H9 (cell line): ENCODE data around the gene CLEC11A. TPM values are rescaled to one million over a fixed set of nuclear protein-coding genes. Genes with fewer than 3 reads are reported as not detected.

ENCODE experiments used
- DNase-seq: peaks from one replicate; pipeline ENCODE4 v3.0.0-alpha.2; 2017
- H2AFZ ChIP-seq: one replicate; pipeline ENCODE4 v1.6.1; 2013; ENCODE audit warnings: mild to moderate bottlenecking, low read length, control low read depth, moderate library complexity
- H2AK5ac ChIP-seq: 2 replicates; pipeline ENCODE4 v1.6.1; 2013; ENCODE audit warnings: low read length, control low read depth, mixed read lengths; ENCODE audit not compliant: insufficient read length
- H2BK120ac ChIP-seq: one replicate; pipeline ENCODE4 v1.6.1; 2013; ENCODE audit warnings: low read depth, mild to moderate bottlenecking, low read length, control low read depth, inconsistent platforms; ENCODE audit not compliant: poor library complexity, severe bottlenecking
- H2BK12ac ChIP-seq: 2 replicates; pipeline ENCODE4 v1.6.1; 2013; ENCODE audit warnings: low read length, control low read depth, mixed read lengths, low read depth; ENCODE audit not compliant: insufficient read length
- H2BK15ac ChIP-seq: 2 replicates; pipeline ENCODE4 v1.6.1; 2013; ENCODE audit warnings: low read depth, low read length, control low read depth
- H2BK20ac ChIP-seq: one replicate; pipeline ENCODE4 v1.6.1; 2013; ENCODE audit warnings: low read depth, mild to moderate bottlenecking, low read length, control low read depth, inconsistent platforms; ENCODE audit not compliant: poor library complexity, severe bottlenecking
- H2BK5ac ChIP-seq: 2 replicates; pipeline ENCODE4 v1.6.1; 2013; ENCODE audit warnings: low read length, control low read depth, mixed read lengths; ENCODE audit not compliant: insufficient read length
- H3K14ac ChIP-seq: 2 replicates; pipeline ENCODE4 v1.6.1; 2013; ENCODE audit warnings: low read length, control low read depth; ENCODE audit not compliant: insufficient read depth
- H3K18ac ChIP-seq: 2 replicates; pipeline ENCODE4 v1.6.1; 2013; ENCODE audit warnings: low read depth, mild to moderate bottlenecking, mixed read lengths, low read length, control low read depth; ENCODE audit not compliant: insufficient read length
- H3K23ac ChIP-seq: 2 replicates; pipeline ENCODE4 v1.6.1; 2013; ENCODE audit warnings: low read length, control low read depth, mixed read lengths, low read depth; ENCODE audit not compliant: insufficient read length
- H3K23me2 ChIP-seq: 2 replicates; pipeline ENCODE4 v1.6.1; 2013; ENCODE audit warnings: low read depth, mild to moderate bottlenecking, mixed read lengths, low read length, control low read depth; ENCODE audit not compliant: insufficient read length, poor library complexity, severe bottlenecking
- H3K27ac ChIP-seq: 2 replicates; pipeline ENCODE4 v1.5.1; 2013; ENCODE audit warnings: low read length, control low read depth, mixed read lengths, low read depth; ENCODE audit not compliant: insufficient read length
- H3K27me3 ChIP-seq: 2 replicates; pipeline ENCODE4 v1.6.1; 2013; ENCODE audit warnings: low read length, control low read depth, inconsistent platforms; ENCODE audit not compliant: insufficient read depth
- H3K4ac ChIP-seq: 2 replicates; pipeline ENCODE4 v1.6.1; 2013; ENCODE audit warnings: low read depth, mild to moderate bottlenecking, control low read depth, inconsistent platforms, low read length, moderate library complexity
- H3K4me1 ChIP-seq: 2 replicates; pipeline ENCODE4 v1.6.1; 2013; ENCODE audit warnings: low read length, control low read depth, inconsistent platforms; ENCODE audit not compliant: insufficient read depth
- H3K4me2 ChIP-seq: 2 replicates; pipeline ENCODE4 v1.6.1; 2013; ENCODE audit warnings: low read length, control low read depth, mixed read lengths; ENCODE audit not compliant: insufficient read length, insufficient read depth
- H3K56ac ChIP-seq: 2 replicates; pipeline ENCODE4 v1.6.1; 2013; ENCODE audit warnings: low read depth, mild to moderate bottlenecking, mixed read lengths, low read length, control low read depth; ENCODE audit not compliant: insufficient read length
- H3K79me1 ChIP-seq: 2 replicates; pipeline ENCODE4 v1.6.1; 2013; ENCODE audit warnings: low read depth, mild to moderate bottlenecking, moderate library complexity, low read length, control low read depth, inconsistent platforms; ENCODE audit not compliant: insufficient read depth, poor library complexity, severe bottlenecking
- H3K79me2 ChIP-seq: 2 replicates; pipeline ENCODE4 v1.6.1; 2013; ENCODE audit warnings: low read length, control low read depth, inconsistent platforms; ENCODE audit not compliant: insufficient read depth
- H3K9ac ChIP-seq: 2 replicates; pipeline ENCODE4 v1.6.1; 2013; ENCODE audit warnings: low read length, control low read depth, mixed read lengths; ENCODE audit not compliant: insufficient read length; ENCODE audit errors: extremely low read depth
- H3K9me3 ChIP-seq: one replicate; pipeline ENCODE4 v1.6.1; 2013; ENCODE audit warnings: low read depth, low read length, inconsistent platforms; ENCODE audit not compliant: control insufficient read depth
- H3T11ph ChIP-seq: one replicate; pipeline ENCODE4 v1.6.1; 2013; ENCODE audit warnings: mild to moderate bottlenecking, low read length, control low read depth, inconsistent platforms
- H4K20me1 ChIP-seq: one replicate; pipeline ENCODE4 v1.6.1; 2013; ENCODE audit not compliant: control insufficient read depth, insufficient read length, insufficient read depth
- H4K5ac ChIP-seq: 2 replicates; pipeline ENCODE4 v1.6.1; 2013; ENCODE audit warnings: low read depth, mild to moderate bottlenecking, mixed read lengths, low read length, control low read depth; ENCODE audit not compliant: insufficient read length
- H4K8ac ChIP-seq: replicated peaks from 2 replicates; pipeline ENCODE4 v1.6.1; 2013; ENCODE audit warnings: low read length, control low read depth, mixed read lengths, low read depth; ENCODE audit not compliant: insufficient read length
- H4K91ac ChIP-seq: 2 replicates; pipeline ENCODE4 v1.6.1; 2013; ENCODE audit warnings: low read depth, mild to moderate bottlenecking, moderate library complexity, mixed read lengths, low read length, control low read depth; ENCODE audit not compliant: insufficient read length
- H3K27ac Mint-ChIP-seq, 3 experiments: 2 replicates in 2 of 3; 3 replicates in 1 of 3; pipeline ENCODE4 v1.8.0; 2020 to 2021; ENCODE audit warnings: mixed read lengths in 3 of 3, mild to moderate bottlenecking in 1 of 3, moderate library complexity in 1 of 3
- H3K27me3 Mint-ChIP-seq: 2 replicates; pipeline ENCODE4 v1.8.0; 2021; ENCODE audit warnings: low read depth, mild to moderate bottlenecking, moderate library complexity, mixed read lengths
- H3K36me3 Mint-ChIP-seq, 3 experiments: 2 replicates in 2 of 3; 3 replicates in 1 of 3; pipeline ENCODE4 v1.8.0; 2020 to 2021; ENCODE audit warnings: low read depth in 3 of 3, mixed read lengths in 3 of 3; ENCODE audit not compliant: insufficient read depth in 1 of 3
- H3K4me1 Mint-ChIP-seq, 2 experiments: 2 replicates each; pipeline ENCODE4 v1.8.0; 2020; ENCODE audit warnings: mixed read lengths in 2 of 2
- H3K4me3 Mint-ChIP-seq, 2 experiments: 2 replicates in 1 of 2; 3 replicates in 1 of 2; pipeline ENCODE4 v1.8.0; 2020 to 2021; ENCODE audit warnings: mild to moderate bottlenecking in 2 of 2, mixed read lengths in 2 of 2, moderate library complexity in 1 of 2
- H3K9me3 Mint-ChIP-seq, 2 experiments: 2 replicates in 1 of 2; 3 replicates in 1 of 2; pipeline ENCODE4 v1.8.0; 2020; ENCODE audit warnings: mild to moderate bottlenecking in 2 of 2, mixed read lengths in 2 of 2, moderate library complexity in 1 of 2
- CTCF ChIP-seq: fragments of 200-600 bp; sonication (generic); conservative IDR thresholded peaks from 3 replicates; pipeline ENCODE4 v1.8.0; 2021; ENCODE audit warnings: antibody characterized with exemption, mild to moderate bottlenecking
- WGBS: extraction: QIAGEN DNeasy Blood & Tissue Kit; methylation state at CpG from one replicate; pipeline ENCODE4 v1.1.7; 2013; ENCODE audit warnings: missing lambda C conversion rate, low lambda C conversion rate, mixed read lengths; ENCODE audit not compliant: insufficient read length; ENCODE audit errors: extremely low coverage; 5-methylcytosine and 5-hydroxymethylcytosine counted together
- total RNA-seq: library from RNA; stranded (reverse); gene quantifications from 2 replicates; pipeline ENCODE4 v1.2.1, GENCODE V29; 2021

Gene CLEC11A
- total RNA-seq, 1 experiment from 2014 or later: 3.9 TPM

GRCh38 chr19:50697414-50698124 lies 25.6 kb upstream of the CLEC11A start:
- peaks cover 90% of the 10 kb centered on the region for H3K27me3 Mint-ChIP-seq
- no peak overlapping the region for H2BK15ac ChIP-seq
- peaks cover 3 to 27% of the 10 kb centered on the region in 2 experiments for H3K4me1 Mint-ChIP-seq
- peaks cover 40% of the 10 kb centered on the region; the same call in 1 of the 2 replicates for H3K27me3 ChIP-seq
- no peak for TF ChIP-seq CTCF
- H3K9me3 ChIP-seq: no peaks in the 10 kb centered on the region
- H2AK5ac ChIP-seq: no peak overlapping the region
- no peak for DNase-seq
- H3K36me3 Mint-ChIP-seq: no peaks in the 10 kb centered on the region
- H4K20me1 ChIP-seq: peaks cover 2% of the 10 kb centered on the region
- H3K4me2 ChIP-seq: no peak overlapping the region
- WGBS: no CpG with 5 or more reads among the region's 13 CpGs
- H3K79me2 ChIP-seq: no peaks in the 10 kb centered on the region
- no peak overlapping the region for H4K8ac ChIP-seq
- peaks cover under 1% of the 10 kb centered on the region; the same call in 1 of the 2 replicates for H3K4me1 ChIP-seq
- H2BK5ac ChIP-seq: no peak overlapping the region
- no peaks in the 10 kb centered on the region for H3K9me3 Mint-ChIP-seq
- no peak overlapping the region for H3K56ac ChIP-seq
- H2AFZ ChIP-seq: no peak overlapping the region
- H2BK120ac ChIP-seq: no peak overlapping the region
- no peak overlapping the region for H3T11ph ChIP-seq
- H4K91ac ChIP-seq: no peak overlapping the region
- H4K5ac ChIP-seq: no peak overlapping the region
- H2BK12ac ChIP-seq: no peak overlapping the region
- H3K79me1 ChIP-seq: no peaks in the 10 kb centered on the region
- H3K23me2 ChIP-seq: peaks cover 9% of the 10 kb centered on the region
- no peak overlapping the region for H3K18ac ChIP-seq
- no peak overlapping the region for H3K9ac ChIP-seq
- no peak overlapping the region for H3K4ac ChIP-seq
- H3K14ac ChIP-seq: no peak overlapping the region
- H3K27ac Mint-ChIP-seq: no peak overlapping the region
- H3K27ac ChIP-seq: no peak overlapping the region
- H3K23ac ChIP-seq: no peak overlapping the region
- H3K4me3 Mint-ChIP-seq: peak overlapping the region in 1 of 2 experiments; percentile 13; a peak in 2 of 5 replicates
- H2BK20ac ChIP-seq: no peak overlapping the region
